ENCODE results near the gene ZRSR2. TPM values are rescaled to one million over a fixed set of nuclear protein-coding genes. Genes with fewer than 3 reads are reported as not detected.

Gene ZRSR2
- total and polyA plus RNA-seq, 2 of the 13 experiments (the other 11 are each of a cell fraction or from before 2014, with no cell fraction given), result 3.6 to 4.9 TPM

- peak; percentile 72 for TF ChIP-seq ZFX (CRISPR knock-in tag; IDR thresholded peaks at IDR 0.05; ENCODE audit: low read depth)
- TF ChIP-seq AKAP8 (CRISPR knock-in tag; IDR thresholded peaks at IDR 0.05), result no peak
- peak; percentile 39; the same call in 1 of the 2 replicates for TF ChIP-seq ZKSCAN8 (CRISPR knock-in tag; IDR thresholded peaks at IDR 0.05; ENCODE audit: borderline replicate concordance)
- no peak for TF ChIP-seq ATAD3A (CRISPR knock-in tag; IDR thresholded peaks at IDR 0.05)
- TF ChIP-seq GLI4 (CRISPR knock-in tag; IDR thresholded peaks at IDR 0.05; ENCODE audit: borderline replicate concordance), result no peak
- no peak for TF ChIP-seq RAD51 (IDR thresholded peaks at IDR 0.05; ENCODE audit: borderline replicate concordance)
- peak; percentile 50; the same call in 1 of the 2 replicates for TF ChIP-seq YEATS2 (CRISPR knock-in tag; IDR thresholded peaks at IDR 0.05; ENCODE audit: borderline replicate concordance)
- TF ChIP-seq SUZ12 (IDR thresholded peaks at IDR 0.05; ENCODE audit: low read depth, low read length), result no peak
- TF ChIP-seq NR2F6 (IDR thresholded peaks at IDR 0.05), result peak; percentile 79
- TF ChIP-seq NR2F6 (CRISPR knock-in tag; IDR thresholded peaks at IDR 0.05), result peak; percentile 80
- TF ChIP-seq ZNF747 (CRISPR knock-in tag; IDR thresholded peaks at IDR 0.05; ENCODE audit: borderline replicate concordance), result no peak
- TF ChIP-seq GMEB1 (CRISPR knock-in tag; IDR thresholded peaks at IDR 0.05; ENCODE audit: borderline replicate concordance), result no peak
- TF ChIP-seq SPEN (CRISPR knock-in tag; IDR thresholded peaks at IDR 0.05; ENCODE audit: low read depth), result no peak; the same call in 1 of the 2 replicates
- no peak for TF ChIP-seq ZBED4 (CRISPR knock-in tag; IDR thresholded peaks at IDR 0.05; ENCODE audit: borderline replicate concordance)
- TF ChIP-seq RARA (CRISPR knock-in tag; IDR thresholded peaks at IDR 0.05), result peak; percentile 89
- no peak for TF ChIP-seq HES4 (CRISPR knock-in tag; IDR thresholded peaks at IDR 0.05; ENCODE audit: borderline replicate concordance)
- TF ChIP-seq ZNF235 (CRISPR knock-in tag; IDR thresholded peaks at IDR 0.05; ENCODE audit: borderline replicate concordance), result no peak
- no peak for TF ChIP-seq ZNF33A (CRISPR knock-in tag; IDR thresholded peaks at IDR 0.05; ENCODE audit: borderline replicate concordance)
- no peak for TF ChIP-seq SMARCE1 (IDR thresholded peaks at IDR 0.05; ENCODE audit: borderline replicate concordance)
- TF ChIP-seq SALL2 (CRISPR knock-in tag; IDR thresholded peaks at IDR 0.05), result 0 out of 2 replicates have a peak, but pooled peaks have one; percentile 45
- no peak for TF ChIP-seq ZBTB42 (CRISPR knock-in tag; IDR thresholded peaks at IDR 0.05)
- TF ChIP-seq FOXC1 (CRISPR knock-in tag; IDR thresholded peaks at IDR 0.05; ENCODE audit: borderline replicate concordance), result no peak
- no peak for TF ChIP-seq CTCF (CRISPR knock-in tag; IDR thresholded peaks at IDR 0.05)
Measured at GRCh38 chrX:15744181-15744867, 46.0 kb upstream of the ZRSR2 start (continued).

All from HepG2 (cell line).